Measurements from ENCODE around the gene C13orf46. TPM values are rescaled to one million over a fixed set of nuclear protein-coding genes. Genes with fewer than 3 reads are reported as not detected.

Gene C13orf46
- total RNA-seq, 1 donor from 2014 or later: 0.32 TPM

DNA sequence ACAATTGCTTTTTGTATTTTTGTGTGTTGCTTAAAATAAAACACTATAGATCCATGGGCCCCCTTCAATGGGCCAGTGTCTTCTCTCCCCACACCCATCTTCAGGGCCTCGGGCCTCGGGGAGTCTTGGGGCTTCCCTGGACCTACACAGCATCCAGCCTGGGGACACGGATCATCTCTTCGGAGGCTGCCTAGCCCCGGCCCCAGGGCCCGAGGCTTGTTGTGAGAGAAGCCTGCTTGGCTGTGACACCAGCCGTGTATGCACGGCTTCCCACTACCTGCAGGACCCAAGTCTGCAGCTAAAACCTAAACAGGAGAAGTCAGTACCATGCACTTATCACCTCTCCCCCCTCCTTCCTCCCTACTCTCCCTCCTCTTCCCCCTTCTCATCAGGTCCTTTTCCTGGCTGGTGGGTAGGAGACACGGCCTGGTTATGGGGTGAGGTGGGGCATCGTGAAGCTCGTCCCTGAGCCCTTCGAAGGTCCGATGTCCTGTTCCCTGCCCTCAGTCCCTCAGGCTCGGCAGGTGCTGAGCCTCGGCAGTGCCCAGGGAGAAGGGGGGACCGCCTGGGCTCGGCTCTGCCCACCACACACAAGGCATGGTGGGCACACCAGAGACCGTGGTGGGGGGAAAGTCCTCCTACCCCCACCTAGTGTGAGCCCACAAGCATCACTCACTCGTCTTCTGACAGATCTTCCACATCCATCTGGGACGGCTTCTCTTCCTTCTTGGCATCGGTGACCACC, 9.5 kb downstream of the C13orf46 start:
- intact Hi-C loops (cut with DNase I): no loop called here
- ATAC-seq (ENCODE audit: poor library complexity) (no peak), DNase-seq (peak; percentile 24)

DNA sequence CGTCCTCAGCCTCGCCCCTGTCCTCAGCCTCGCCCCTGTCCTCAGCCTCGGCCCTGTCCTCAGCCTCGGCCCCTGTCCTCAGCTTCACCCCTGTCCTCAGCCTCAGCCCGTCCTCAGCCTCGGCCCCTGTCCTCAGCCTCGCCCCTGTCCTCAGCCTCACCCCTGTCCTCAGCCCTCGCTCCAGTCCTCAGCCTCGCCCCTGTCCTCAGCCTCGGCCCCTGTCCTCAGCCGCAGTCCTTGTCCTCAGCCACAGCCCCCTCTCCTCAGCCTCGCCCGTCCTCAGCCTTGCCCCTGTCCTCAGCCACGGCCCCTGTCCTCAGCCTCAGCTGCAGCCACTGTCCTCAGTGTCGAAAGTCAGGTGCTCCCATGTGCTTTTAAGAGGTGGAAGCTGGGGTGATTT, 10.5 kb downstream of the C13orf46 start:
- ATAC-seq (ENCODE audit: poor library complexity): no peak
- intact Hi-C loops (cut with DNase I): no loop called here
- DNase-seq: peak; percentile 11

DNA sequence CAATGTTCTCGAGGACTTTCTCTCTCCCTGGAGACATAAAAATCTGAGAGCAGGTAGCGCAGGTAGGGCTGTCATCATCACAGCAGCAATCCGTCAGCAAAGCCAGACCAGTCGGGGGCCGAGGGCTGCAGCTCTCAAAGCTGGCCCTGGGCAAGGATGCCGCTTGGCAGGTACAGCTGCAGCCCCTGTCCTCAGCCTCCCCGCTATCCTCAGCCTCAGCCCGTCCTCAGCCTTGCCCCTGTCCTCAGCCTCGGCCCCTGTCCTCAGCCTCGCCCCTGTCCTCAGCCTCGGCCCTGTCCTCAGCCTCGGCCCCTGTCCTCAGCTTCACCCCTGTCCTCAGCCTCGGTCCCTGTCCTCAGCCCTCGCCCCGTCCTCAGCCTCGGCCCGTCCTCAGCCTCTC, 10.9 kb downstream of the C13orf46 start:
- intact Hi-C loops (cut with DNase I): no loop called here
- DNase-seq (peak; percentile 10), ATAC-seq (ENCODE audit: poor library complexity) (no peak)

- intact Hi-C loops (cut with DNase I): no loop called here
- no peak for ATAC-seq (ENCODE audit: poor library complexity)
- DNase-seq: peak; percentile 4
Measured at GRCh38 chr13:113962386-113962785, 11.5 kb downstream of the C13orf46 start.

GRCh38 chr13:113960276-113960948, 13.5 kb downstream of the C13orf46 start:
- DNase-seq (peak; percentile 8), ATAC-seq (ENCODE audit: poor library complexity) (no peak)
- intact Hi-C loops (cut with DNase I): no loop called here

- DNase-seq (no peak), ATAC-seq (ENCODE audit: poor library complexity) (no peak)
- intact Hi-C loops (cut with DNase I): no loop called here
Measured at GRCh38 chr13:113959198-113959597, 14.7 kb downstream of the C13orf46 start.

DNA sequence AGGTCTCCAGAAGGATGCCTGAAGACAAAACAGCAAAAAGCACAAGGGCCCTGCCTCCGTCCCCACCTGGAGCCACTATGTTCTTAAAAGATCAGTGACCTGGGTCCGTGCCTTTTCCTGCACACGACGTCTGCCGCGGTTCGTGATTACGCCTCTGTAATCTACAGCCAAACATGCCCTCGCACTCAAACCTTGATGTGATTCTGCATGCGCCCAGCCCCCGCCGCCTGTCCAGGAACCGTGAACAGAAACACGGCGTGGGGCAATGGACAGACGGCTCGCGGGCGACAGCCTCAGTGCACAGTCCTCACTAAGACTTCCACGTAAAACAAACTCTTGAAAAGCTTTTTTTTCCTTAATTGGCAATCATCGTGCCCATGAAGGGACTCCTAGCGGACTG, 15.5 kb downstream of the C13orf46 start:
- ATAC-seq (ENCODE audit: poor library complexity): no peak
- DNase-seq: peak; percentile 34
- intact Hi-C loops (cut with DNase I): no loop called here

DNA sequence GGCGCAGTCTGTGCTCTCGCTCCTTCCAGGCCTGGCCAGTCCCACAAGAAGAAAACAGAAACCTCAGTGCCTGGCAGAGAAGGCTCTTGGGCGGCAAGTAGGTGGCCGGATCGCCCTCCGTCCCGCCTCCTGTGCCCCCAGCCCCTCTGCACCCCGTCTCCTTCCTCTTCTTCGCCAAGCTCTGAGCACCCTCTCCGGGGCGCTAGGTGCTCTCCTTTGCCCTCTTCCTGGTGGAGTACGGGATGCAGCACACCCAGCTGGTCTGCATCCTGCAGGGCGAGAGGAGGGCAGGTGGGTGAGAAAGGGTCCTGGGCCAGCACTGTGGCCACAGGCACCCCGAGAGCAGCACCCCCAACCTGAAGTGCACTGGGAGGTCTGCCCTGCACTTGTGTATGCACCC, 17.3 kb downstream of the C13orf46 start:
- DNase-seq (peak; percentile 30), ATAC-seq (ENCODE audit: poor library complexity) (no peak)
- intact Hi-C loops (cut with DNase I): no loop called here

GRCh38 chr13:113955691-113956090, 18.2 kb downstream of the C13orf46 start:
- intact Hi-C loops (cut with DNase I): no loop called here
- no peak for ATAC-seq (ENCODE audit: poor library complexity)
- DNase-seq: peak; percentile 35

- intact Hi-C loops (cut with DNase I): no loop called here
- ATAC-seq (ENCODE audit: poor library complexity): no peak
- peak; percentile 20 for DNase-seq
Measured at GRCh38 chr13:113955235-113955634, 18.6 kb downstream of the C13orf46 start.

DNA sequence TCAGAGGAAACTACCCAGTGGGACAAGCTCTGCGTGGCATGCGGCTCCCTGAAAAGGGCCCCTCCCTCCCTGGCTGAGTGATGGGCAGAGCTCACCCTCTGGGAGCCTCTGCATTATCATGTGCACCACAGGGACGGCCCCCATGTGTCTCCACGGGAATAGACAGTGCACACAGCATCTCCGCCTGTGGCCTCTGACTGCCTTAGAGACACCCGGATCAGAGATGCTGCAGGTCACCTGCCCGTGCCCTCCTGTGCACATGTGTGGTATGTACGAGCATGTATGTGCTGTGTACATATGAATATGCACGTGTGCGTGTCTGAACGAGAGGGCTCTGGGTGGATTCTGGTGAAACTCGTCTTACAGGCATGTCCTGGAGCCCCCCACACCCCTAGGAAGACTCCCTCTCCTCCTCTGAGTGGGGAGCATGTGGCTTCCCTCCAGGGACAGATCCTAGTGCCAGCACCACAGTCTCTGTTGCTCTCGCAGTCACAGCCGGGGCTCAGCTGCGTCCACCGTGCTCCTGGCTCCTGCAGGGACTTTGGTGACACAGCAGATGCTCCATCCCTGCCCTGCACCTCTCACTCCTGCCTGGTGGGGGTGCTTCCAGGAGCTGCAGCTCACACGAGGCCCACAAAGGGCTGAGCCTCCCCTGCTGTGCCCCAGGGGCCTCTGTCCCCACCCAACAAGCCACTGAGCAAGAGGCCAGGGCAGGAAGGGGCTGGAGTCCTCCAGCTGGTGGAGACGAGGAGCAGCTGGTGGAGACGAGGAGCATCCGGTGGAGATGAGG, 19.6 kb downstream of the C13orf46 start:
- intact Hi-C loops (cut with DNase I): no loop called here

GRCh38 chr13:113953561-113953960, 20.3 kb downstream of the C13orf46 start:
- DNase-seq: peak; percentile 27
- intact Hi-C loops (cut with DNase I): no loop called here
- no peak for ATAC-seq (ENCODE audit: poor library complexity)

More for the DNA sequence above, 19.6 kb downstream of the C13orf46 start:
- ATAC-seq (ENCODE audit: poor library complexity) (no peak), DNase-seq (peak; percentile 33)

- ATAC-seq (ENCODE audit: poor library complexity): no peak
- intact Hi-C loops (cut with DNase I): no loop called here
- DNase-seq: peak; percentile 34
Measured at GRCh38 chr13:113952983-113953520, 20.8 kb downstream of the C13orf46 start.

- DNase-seq (peak; percentile 35), ATAC-seq (ENCODE audit: poor library complexity) (no peak)
- intact Hi-C loops (cut with DNase I): no loop called here
Measured at GRCh38 chr13:113952151-113952982, 21.5 kb downstream of the C13orf46 start.

DNA sequence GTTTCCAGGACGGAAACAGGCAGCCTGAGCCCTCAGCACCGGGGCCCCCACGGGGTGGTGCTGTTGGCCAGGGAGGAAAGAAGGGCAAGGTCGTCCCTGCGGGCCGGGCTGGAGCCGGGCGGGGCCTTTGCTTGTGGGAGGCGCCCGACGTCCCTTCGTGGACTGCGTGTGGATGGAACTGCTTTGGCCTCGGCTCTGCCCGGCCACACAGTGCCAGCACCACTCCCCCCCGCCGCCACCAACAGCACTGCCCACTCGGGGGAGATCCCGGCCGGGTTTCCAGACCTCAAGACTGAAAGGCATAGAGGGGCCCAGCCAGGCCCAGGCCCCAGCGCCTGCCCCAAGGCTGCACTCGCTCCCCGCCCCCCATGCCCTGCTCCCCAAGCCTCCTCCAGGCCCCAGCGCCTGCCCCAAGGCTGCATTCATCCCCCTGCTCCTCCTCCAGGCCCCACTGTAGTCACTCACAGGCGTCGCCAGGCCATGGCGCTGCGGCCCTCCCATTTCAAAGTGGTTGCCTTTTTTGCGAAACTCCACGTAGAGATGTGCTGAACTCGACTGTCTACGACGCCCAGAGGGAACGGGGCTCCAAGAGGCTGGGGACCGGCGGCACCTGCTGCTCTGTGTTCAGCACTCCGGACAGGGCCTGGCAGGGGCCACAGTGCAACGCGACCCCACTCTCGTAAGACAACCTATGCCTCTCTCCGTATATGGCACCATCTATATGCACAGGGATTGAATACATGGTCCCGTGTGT, 22.5 kb downstream of the C13orf46 start:
- peak; percentile 92 for DNase-seq
- intact Hi-C loops (cut with DNase I): loop anchor here (1.0 kb wide), 1 partner anchor 275 kb away; no protein-coding TSS in a partner anchor
- ATAC-seq (ENCODE audit: poor library complexity): peak; percentile 97

GRCh38 chr13:113950451-113951245, 23.2 kb downstream of the C13orf46 start:
- intact Hi-C loops (cut with DNase I): loop anchor here (1.0 kb wide), 1 partner anchor 276 kb away; no protein-coding TSS in a partner anchor
- ATAC-seq (ENCODE audit: poor library complexity) (peak; percentile 5), DNase-seq (peak; percentile 36)

DNA sequence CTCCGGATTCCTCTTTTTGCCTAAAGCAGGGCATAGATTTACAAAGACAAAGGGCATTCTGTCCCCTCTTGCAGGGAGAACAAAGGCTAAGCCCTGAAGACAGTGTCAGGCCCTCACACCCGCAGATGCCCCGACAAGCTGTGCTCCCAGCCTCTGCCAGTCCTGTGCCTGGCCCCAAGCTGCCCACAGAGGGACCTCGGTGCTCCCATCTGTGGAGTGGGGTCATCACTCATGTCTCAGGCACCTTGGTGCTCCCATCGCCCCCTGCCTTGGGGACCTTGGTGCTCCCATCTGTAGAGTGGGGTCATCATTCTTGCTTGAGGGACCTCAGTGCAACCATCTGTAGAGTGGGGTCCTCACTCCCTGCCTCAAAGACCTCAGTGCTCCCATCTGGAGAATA, 24.3 kb downstream of the C13orf46 start:
- peak; percentile 13 for DNase-seq
- ATAC-seq (ENCODE audit: poor library complexity): no peak
- intact Hi-C loops (cut with DNase I): loop anchor here (5.0 kb wide), 1 partner anchor 132 kb away; no protein-coding TSS in a partner anchor

All from Right ventricle myocardium superior (tissue), 1 donor.